Vagina (tissue), 2 donors: ENCODE data around the gene VIPR1. TPM values are rescaled to one million over a fixed set of nuclear protein-coding genes. Genes with fewer than 3 reads are reported as not detected.

Source experiments
- DNase-seq, 2 donors: peaks; one replicate each; pipeline ENCODE4 v3.0.0-alpha.2; 2017; ENCODE audit errors: extremely low spot score in 2 of 2
- H3K27ac ChIP-seq: fragments of 200-600 bp; sonication (generic); one replicate; pipeline ENCODE4 v1.5.1; 2019
- H3K27me3 ChIP-seq: fragments of 200-600 bp; sonication (generic); one replicate; pipeline ENCODE4 v1.5.1; 2019
- H3K36me3 ChIP-seq, 2 donors: fragments of 200-600 bp; sonication (generic); one replicate each; pipeline ENCODE4 v1.5.1; 2017 to 2019
- H3K4me1 ChIP-seq: fragments of 200-600 bp; sonication (generic); one replicate; pipeline ENCODE4 v1.5.1; 2019
- H3K4me3 ChIP-seq, 2 donors: fragments of 200-600 bp; sonication (generic); 1 replicate in 1 of 2; 2 replicates in 1 of 2; pipeline ENCODE4 v1.5.1; 2016 to 2019
- H3K9me3 ChIP-seq: fragments of 200-600 bp; sonication (generic); one replicate; pipeline ENCODE4 v1.5.1; 2019
- POLR2A ChIP-seq, 2 donors: fragments of 450-650 bp; IDR thresholded peaks; one replicate each; pipeline ENCODE4 v1.6.1; 2017; ENCODE audit warnings: antibody characterized with exemption in 2 of 2, mild to moderate bottlenecking in 2 of 2, moderate library complexity in 2 of 2
- POLR2AphosphoS5 ChIP-seq, 2 donors: sonication (generic); formaldehyde crosslinking; IDR thresholded peaks; one replicate each; pipeline ENCODE4 v1.9.0; 2017; ENCODE audit warnings: antibody characterized with exemption in 2 of 2, mild to moderate bottlenecking in 2 of 2, low read depth in 1 of 2; ENCODE audit not compliant: insufficient read depth in 1 of 2
- intact Hi-C: fragments of 100-400 bp; cut with DNase I; formaldehyde crosslinking; loops from one replicate; pipeline ENCODE4 v1.15.1; 2023
- small RNA-seq: library from RNA; depleted of rRNA; stranded (forward); fragments of <200 nt; gene quantifications from one replicate; pipeline ENCODE3, GENCODE V24; 2016
- total RNA-seq: library from RNA; depleted of rRNA; stranded (reverse); fragments of >200 nt; gene quantifications from one replicate; pipeline ENCODE4 v1.2.3, GENCODE V29; 2016
- TF ChIP-seq, protein P1 (sequence below), 3 experiments: fragments of 450-650 bp in 2 of 3; fragments of 200-600 bp in 1 of 3; sonication (generic) in 1 of 3; IDR thresholded peaks; one replicate each; pipeline ENCODE4 v1.5.1; 2017 to 2019; ENCODE audit warnings: antibody characterized with exemption in 3 of 3, mild to moderate bottlenecking in 2 of 3, moderate library complexity in 2 of 3

Gene VIPR1
- total RNA-seq, 1 donor from 2014 or later = 9.3 TPM

GRCh38 chr3:42582474-42583070 is 80.1 kb downstream of the VIPR1 start:
- intact Hi-C loops = no loop called here
- no peak for TF ChIP-seq POLR2A (IDR thresholded peaks at IDR 0.05)
- TF ChIP-seq, protein P1, sequence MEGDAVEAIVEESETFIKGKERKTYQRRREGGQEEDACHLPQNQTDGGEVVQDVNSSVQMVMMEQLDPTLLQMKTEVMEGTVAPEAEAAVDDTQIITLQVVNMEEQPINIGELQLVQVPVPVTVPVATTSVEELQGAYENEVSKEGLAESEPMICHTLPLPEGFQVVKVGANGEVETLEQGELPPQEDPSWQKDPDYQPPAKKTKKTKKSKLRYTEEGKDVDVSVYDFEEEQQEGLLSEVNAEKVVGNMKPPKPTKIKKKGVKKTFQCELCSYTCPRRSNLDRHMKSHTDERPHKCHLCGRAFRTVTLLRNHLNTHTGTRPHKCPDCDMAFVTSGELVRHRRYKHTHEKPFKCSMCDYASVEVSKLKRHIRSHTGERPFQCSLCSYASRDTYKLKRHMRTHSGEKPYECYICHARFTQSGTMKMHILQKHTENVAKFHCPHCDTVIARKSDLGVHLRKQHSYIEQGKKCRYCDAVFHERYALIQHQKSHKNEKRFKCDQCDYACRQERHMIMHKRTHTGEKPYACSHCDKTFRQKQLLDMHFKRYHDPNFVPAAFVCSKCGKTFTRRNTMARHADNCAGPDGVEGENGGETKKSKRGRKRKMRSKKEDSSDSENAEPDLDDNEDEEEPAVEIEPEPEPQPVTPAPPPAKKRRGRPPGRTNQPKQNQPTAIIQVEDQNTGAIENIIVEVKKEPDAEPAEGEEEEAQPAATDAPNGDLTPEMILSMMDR (IDR thresholded peaks at IDR 0.05) = no peak
- TF ChIP-seq POLR2AphosphoS5 (IDR thresholded peaks at IDR 0.05; ENCODE audit: insufficient read depth in 1 of 2, low read depth in 1 of 2) = no peak
- Histone ChIP-seq H3K27ac (peak overlapping the region; percentile 90), H3K4me3 (peak overlapping the region; percentile 57 to 72), H3K4me1 (peaks cover 25% of the 10 kb centered on the region), H3K9me3 (no peaks in the 10 kb centered on the region), H3K36me3 (no peaks in the 10 kb centered on the region), H3K27me3 (no peaks in the 10 kb centered on the region)
- no peak for DNase-seq

Small RNAs within 50 kb of the gene (small RNA-seq; reads per million reads assigned to genes)
- not detected for gene AC092047.1

Other genes starting within 250 kb of the VIPR1 start
- gene CCK, start 236.5 kb upstream of the VIPR1 start, total RNA-seq = not detected
- gene LYZL4, start 92.0 kb upstream of the VIPR1 start, total RNA-seq = not detected
- 27.5 TPM for gene SEC22C, start 79.3 kb downstream of the VIPR1 start, total RNA-seq
- 19.2 TPM for gene SS18L2, start 88.2 kb downstream of the VIPR1 start, total RNA-seq
- gene NKTR, start 98.0 kb downstream of the VIPR1 start, total RNA-seq = 128 TPM
- gene ZBTB47, start 151.1 kb downstream of the VIPR1 start, total RNA-seq = 47.9 TPM
- gene KLHL40, start 182.9 kb downstream of the VIPR1 start, total RNA-seq = not detected
- not detected for gene HHATL, start 200.2 kb downstream of the VIPR1 start, total RNA-seq